ENCODE results near the gene UBE2G2.

The UBE2G2 gene

GRCh38 chr21:44814498-44815023 lies 12.9 kb upstream of the UBE2G2 start:
- DNase-seq = no peak

- no peak for DNase-seq
These were observed 12.1 kb upstream of the UBE2G2 start for GRCh38 chr21:44813727-44814126.

- no peak for DNase-seq
These were observed 11.5 kb upstream of the UBE2G2 start for GRCh38 chr21:44813149-44813548.

- no peak for DNase-seq
These were observed 11.0 kb upstream of the UBE2G2 start for GRCh38 chr21:44812640-44813039.

GRCh38 chr21:44810779-44811178 lies 9.2 kb upstream of the UBE2G2 start:
- no peak for DNase-seq

GRCh38 chr21:44805859-44806258 lies 4.2 kb upstream of the UBE2G2 start:
- DNase-seq = no peak

- no peak for DNase-seq
These were observed 3.6 kb upstream of the UBE2G2 start for GRCh38 chr21:44805226-44805625.

GRCh38 chr21:44804762-44805161 lies 3.1 kb upstream of the UBE2G2 start:
- no peak for DNase-seq

GRCh38 chr21:44803651-44804050 lies 2.0 kb upstream of the UBE2G2 start:
- no peak for DNase-seq

- no peak for DNase-seq
These were observed 955 bp upstream of the UBE2G2 start for GRCh38 chr21:44802396-44803153.

GRCh38 chr21:44800971-44801467 lies 601 bp downstream of the UBE2G2 start:
- no peak for DNase-seq

- peak; percentile 17 for DNase-seq
These were observed 1.5 kb downstream of the UBE2G2 start for GRCh38 chr21:44800103-44800502.

GRCh38 chr21:44799646-44800045 lies 2.0 kb downstream of the UBE2G2 start:
- DNase-seq = no peak

- no peak for DNase-seq
These were observed 3.8 kb downstream of the UBE2G2 start for GRCh38 chr21:44797775-44798174.

GRCh38 chr21:44795342-44795741 lies 6.3 kb downstream of the UBE2G2 start:
- no peak for DNase-seq

- no peak for DNase-seq
These were observed 7.8 kb downstream of the UBE2G2 start for GRCh38 chr21:44793592-44794374.

- no peak for DNase-seq
These were observed 8.7 kb downstream of the UBE2G2 start for GRCh38 chr21:44792702-44793591.

GRCh38 chr21:44791993-44792392 lies 9.6 kb downstream of the UBE2G2 start:
- no peak for DNase-seq

GRCh38 chr21:44791246-44791645 lies 10.4 kb downstream of the UBE2G2 start:
- DNase-seq = no peak

GRCh38 chr21:44790368-44790767 lies 11.3 kb downstream of the UBE2G2 start:
- DNase-seq = no peak

- DNase-seq = no peak
These were observed 11.7 kb downstream of the UBE2G2 start for GRCh38 chr21:44789880-44790279.

GRCh38 chr21:44785620-44786335 lies 15.8 kb downstream of the UBE2G2 start:
- no peak for DNase-seq

Data from SIG-M5 (cell line).